GM12874 (cell line): ENCODE results near the gene LIFR.

ENCODE experiments used
- CTCF ChIP-seq: IDR thresholded peaks from 2 replicates; pipeline ENCODE4 v1.5.1; 2011; ENCODE audit warnings: low read depth, mild to moderate bottlenecking, control low read depth, low read length, moderate library complexity; ENCODE audit not compliant: insufficient read depth

LIFR gene

GRCh38 chr5:38589629-38590028 lies 33.2 kb upstream of the LIFR start:
- no peak for TF ChIP-seq CTCF

- TF ChIP-seq CTCF = no peak
Measured at GRCh38 chr5:38585816-38586215, 29.4 kb upstream of the LIFR start.

- TF ChIP-seq CTCF = no peak
Measured at GRCh38 chr5:38583500-38583899, 27.1 kb upstream of the LIFR start.

GRCh38 chr5:38582975-38583319 lies 26.5 kb upstream of the LIFR start:
- no peak for TF ChIP-seq CTCF

GRCh38 chr5:38582293-38582974 lies 26.0 kb upstream of the LIFR start:
- TF ChIP-seq CTCF = no peak

GRCh38 chr5:38581597-38581996 lies 25.2 kb upstream of the LIFR start:
- TF ChIP-seq CTCF = no peak

- TF ChIP-seq CTCF = no peak
Measured at GRCh38 chr5:38579105-38579504, 22.7 kb upstream of the LIFR start.
